Measurements from ENCODE around the gene ZSCAN22.

ZSCAN22 gene

GRCh38 chr19:58326501-58326913, 287 bp upstream of the ZSCAN22 start:
- Histone ChIP-seq H3K4me1 (ENCODE audit: insufficient read depth, poor library complexity, severe bottlenecking) (no peaks in the 10 kb centered on the region), H3K36me3 (ENCODE audit: low read depth) (no peaks in the 10 kb centered on the region), H3K27me3 (ENCODE audit: insufficient read depth, poor library complexity, severe bottlenecking) (no peaks in the 10 kb centered on the region), H3K9me3 (ENCODE audit: severe bottlenecking) (no peaks in the 10 kb centered on the region), H3K27ac (ENCODE audit: poor library complexity, severe bottlenecking) (peak overlapping the region; percentile 44), H3K4me3 (ENCODE audit: severe bottlenecking) (peak overlapping the region; percentile 75)
- DNase-seq (ENCODE audit: low spot score) (no peak), ATAC-seq (ENCODE audit: low read depth) (peak; percentile 16)
- no peak for TF ChIP-seq CTCF (IDR thresholded peaks at IDR 0.05; ENCODE audit: poor library complexity, severe bottlenecking)

- Histone ChIP-seq H3K36me3 (ENCODE audit: low read depth) (no peaks in the 10 kb centered on the region), H3K4me1 (ENCODE audit: insufficient read depth, poor library complexity, severe bottlenecking) (no peaks in the 10 kb centered on the region), H3K27me3 (ENCODE audit: insufficient read depth, poor library complexity, severe bottlenecking) (no peaks in the 10 kb centered on the region), H3K27ac (ENCODE audit: poor library complexity, severe bottlenecking) (no peak overlapping the region), H3K9me3 (ENCODE audit: severe bottlenecking) (no peaks in the 10 kb centered on the region), H3K4me3 (ENCODE audit: severe bottlenecking) (no peak overlapping the region)
- no peak for DNase-seq (ENCODE audit: low spot score)
- TF ChIP-seq CTCF (IDR thresholded peaks at IDR 0.05; ENCODE audit: poor library complexity, severe bottlenecking), result peak; percentile 34
- ATAC-seq (ENCODE audit: low read depth), result no peak
Measured at GRCh38 chr19:58328999-58329398, 2.2 kb downstream of the ZSCAN22 start.

GRCh38 chr19:58330458-58330857, 3.7 kb downstream of the ZSCAN22 start:
- H3K4me3 ChIP-seq (ENCODE audit: severe bottlenecking), result no peak overlapping the region
- DNase-seq (ENCODE audit: low spot score), result no peak

GRCh38 chr19:58332697-58333096, 5.9 kb downstream of the ZSCAN22 start:
- no peak for ATAC-seq (ENCODE audit: low read depth)

More at GRCh38 chr19:58330458-58330857, 3.7 kb downstream of the ZSCAN22 start:
- peak; percentile 35; the same call in 2 of the 3 replicates for ATAC-seq (ENCODE audit: low read depth)
- Histone ChIP-seq H3K27ac (ENCODE audit: poor library complexity, severe bottlenecking) (no peak overlapping the region), H3K36me3 (ENCODE audit: low read depth) (no peaks in the 10 kb centered on the region), H3K9me3 (ENCODE audit: severe bottlenecking) (no peaks in the 10 kb centered on the region), H3K4me1 (ENCODE audit: insufficient read depth, poor library complexity, severe bottlenecking) (no peaks in the 10 kb centered on the region), H3K27me3 (ENCODE audit: insufficient read depth, poor library complexity, severe bottlenecking) (no peaks in the 10 kb centered on the region)
- no peak for TF ChIP-seq CTCF (IDR thresholded peaks at IDR 0.05; ENCODE audit: poor library complexity, severe bottlenecking)

More at GRCh38 chr19:58332697-58333096, 5.9 kb downstream of the ZSCAN22 start:
- H3K27ac ChIP-seq (ENCODE audit: poor library complexity, severe bottlenecking), result no peak overlapping the region
- no peaks in the 10 kb centered on the region for H3K4me1 ChIP-seq (ENCODE audit: insufficient read depth, poor library complexity, severe bottlenecking)
- H3K27me3 ChIP-seq (ENCODE audit: insufficient read depth, poor library complexity, severe bottlenecking), result no peaks in the 10 kb centered on the region
- H3K36me3 ChIP-seq (ENCODE audit: low read depth), result 0 out of 2 replicates have a peak, but pooled peaks cover 3% of the 10 kb centered on the region
- DNase-seq (ENCODE audit: low spot score), result no peak
- no peak overlapping the region for H3K4me3 ChIP-seq (ENCODE audit: severe bottlenecking)
- no peak for TF ChIP-seq CTCF (IDR thresholded peaks at IDR 0.05; ENCODE audit: poor library complexity, severe bottlenecking)
- no peaks in the 10 kb centered on the region for H3K9me3 ChIP-seq (ENCODE audit: severe bottlenecking)
